ENCODE data around the gene BCL2L12. TPM values are rescaled to one million over a fixed set of nuclear protein-coding genes. Genes with fewer than 3 reads are reported as not detected.

The BCL2L12 gene
- total RNA-seq, 1 experiment from 2014 or later: 145 TPM

DNA sequence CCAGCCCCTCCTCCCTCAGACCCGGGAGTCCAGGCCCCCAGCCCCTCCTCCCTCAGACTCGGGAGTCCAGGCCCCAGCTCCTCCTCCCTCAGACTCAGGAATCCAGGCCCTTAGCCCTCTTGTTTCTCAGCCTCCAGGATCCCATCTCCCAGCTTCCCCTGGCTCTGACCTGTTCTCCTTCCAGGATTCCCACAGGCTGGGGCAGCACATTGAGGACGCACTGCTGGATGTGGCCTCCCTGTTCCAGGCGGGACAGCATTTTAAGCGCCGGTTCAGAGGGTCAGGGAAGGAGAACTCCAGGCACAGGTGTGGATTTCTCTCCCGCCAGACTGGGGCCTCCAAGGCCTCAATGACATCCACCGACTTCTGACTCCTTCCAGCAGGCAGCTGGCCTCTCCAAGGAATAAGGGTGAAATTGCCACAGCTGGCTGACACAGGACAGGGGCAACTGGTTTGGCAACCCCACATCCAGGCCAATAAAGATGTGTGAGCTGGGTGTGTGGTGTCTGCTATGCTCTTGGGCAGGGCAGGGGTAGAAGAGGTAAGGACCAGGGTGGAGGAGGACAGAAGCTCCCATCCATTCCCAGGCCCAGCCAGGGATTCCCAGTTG is 47.6 kb downstream of the BCL2L12 start:
- peaks cover 3% of the 10 kb centered on the region in 2 experiments; a peak in 2 of 5 replicates for H3K9me3 Mint-ChIP-seq
- Histone ChIP-seq H2AK5ac (ENCODE audit: insufficient read length, low read length) (no peak overlapping the region), H3K79me2 (ENCODE audit: insufficient read depth, low read length) (no peaks in the 10 kb centered on the region), H3K23me2 (ENCODE audit: insufficient read length, low read depth, low read length, poor library complexity, severe bottlenecking) (no peaks in the 10 kb centered on the region), H2BK12ac (ENCODE audit: insufficient read length, low read depth, low read length) (no peak overlapping the region), H4K8ac (replicated peaks; ENCODE audit: insufficient read length, low read depth, low read length) (no peak overlapping the region), H2BK20ac (ENCODE audit: low read depth, low read length, poor library complexity, severe bottlenecking) (no peak overlapping the region), H2BK120ac (ENCODE audit: low read depth, low read length, poor library complexity, severe bottlenecking) (no peak overlapping the region), H3T11ph (ENCODE audit: low read length) (no peak overlapping the region), H3K56ac (ENCODE audit: insufficient read length, low read depth, low read length) (no peak overlapping the region), H2BK15ac (ENCODE audit: low read depth, low read length) (no peak overlapping the region), H3K27me3 (ENCODE audit: insufficient read depth, low read length) (no peaks in the 10 kb centered on the region), H4K20me1 (ENCODE audit: control insufficient read depth, insufficient read depth, insufficient read length) (no peaks in the 10 kb centered on the region), H3K4me1 (ENCODE audit: insufficient read depth, low read length) (no peaks in the 10 kb centered on the region), H4K5ac (ENCODE audit: insufficient read length, low read depth, low read length) (no peak overlapping the region), H3K14ac (ENCODE audit: insufficient read depth, low read length) (no peak overlapping the region), H2BK5ac (ENCODE audit: insufficient read length, low read length) (no peak overlapping the region), H3K9ac (ENCODE audit: extremely low read depth, insufficient read length, low read length) (no peak overlapping the region), H4K91ac (ENCODE audit: insufficient read length, low read depth, low read length) (no peak overlapping the region), H3K18ac (ENCODE audit: insufficient read length, low read depth, low read length) (no peak overlapping the region), H3K4ac (ENCODE audit: low read depth, low read length) (no peak overlapping the region), H3K23ac (ENCODE audit: insufficient read length, low read depth, low read length) (no peak overlapping the region), H3K27ac (ENCODE audit: insufficient read length, low read depth, low read length) (no peak overlapping the region), H3K9me3 (ENCODE audit: control insufficient read depth, low read depth, low read length) (no peaks in the 10 kb centered on the region), H3K4me2 (ENCODE audit: insufficient read depth, insufficient read length, low read length) (no peak overlapping the region), H2AFZ (ENCODE audit: low read length) (no peak overlapping the region), H3K79me1 (ENCODE audit: insufficient read depth, low read depth, low read length, poor library complexity, severe bottlenecking) (no peaks in the 10 kb centered on the region)
- no peak overlapping the region for H3K4me3 Mint-ChIP-seq
- H3K27me3 Mint-ChIP-seq (ENCODE audit: low read depth): peaks cover 2% of the 10 kb centered on the region; the same call in 1 of the 2 replicates
- H3K4me1 Mint-ChIP-seq: peaks cover 3 to 9% of the 10 kb centered on the region in 2 experiments
- TF ChIP-seq, protein P1, sequence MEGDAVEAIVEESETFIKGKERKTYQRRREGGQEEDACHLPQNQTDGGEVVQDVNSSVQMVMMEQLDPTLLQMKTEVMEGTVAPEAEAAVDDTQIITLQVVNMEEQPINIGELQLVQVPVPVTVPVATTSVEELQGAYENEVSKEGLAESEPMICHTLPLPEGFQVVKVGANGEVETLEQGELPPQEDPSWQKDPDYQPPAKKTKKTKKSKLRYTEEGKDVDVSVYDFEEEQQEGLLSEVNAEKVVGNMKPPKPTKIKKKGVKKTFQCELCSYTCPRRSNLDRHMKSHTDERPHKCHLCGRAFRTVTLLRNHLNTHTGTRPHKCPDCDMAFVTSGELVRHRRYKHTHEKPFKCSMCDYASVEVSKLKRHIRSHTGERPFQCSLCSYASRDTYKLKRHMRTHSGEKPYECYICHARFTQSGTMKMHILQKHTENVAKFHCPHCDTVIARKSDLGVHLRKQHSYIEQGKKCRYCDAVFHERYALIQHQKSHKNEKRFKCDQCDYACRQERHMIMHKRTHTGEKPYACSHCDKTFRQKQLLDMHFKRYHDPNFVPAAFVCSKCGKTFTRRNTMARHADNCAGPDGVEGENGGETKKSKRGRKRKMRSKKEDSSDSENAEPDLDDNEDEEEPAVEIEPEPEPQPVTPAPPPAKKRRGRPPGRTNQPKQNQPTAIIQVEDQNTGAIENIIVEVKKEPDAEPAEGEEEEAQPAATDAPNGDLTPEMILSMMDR (conservative IDR thresholded peaks at IDR 0.05): no peak
- peak overlapping the region in 1 of 3 experiments; percentile 40; a peak in 1 of 7 replicates for H3K27ac Mint-ChIP-seq
- no peak for DNase-seq
- no CpG with 5 or more reads among the region's 8 CpGs for WGBS (ENCODE audit: extremely low coverage, insufficient read length, low lambda C conversion rate)
- H3K36me3 Mint-ChIP-seq (ENCODE audit: insufficient read depth in 1 of 3, low read depth in 3 of 3): peaks cover 36 to 53% (median 52%) of the 10 kb centered on the region in 3 experiments
